Astrocyte of the spinal cord (primary cell): ENCODE results near the gene OSGIN1.

ENCODE experiments used
- DNase-seq: peaks from one replicate; pipeline ENCODE4 v3.0.0; 2011; ENCODE audit warnings: low read depth, low spot score
- H3K4me3 ChIP-seq: 2 replicates; pipeline ENCODE4 v1.5.1; 2011; ENCODE audit warnings: low read depth, mild to moderate bottlenecking, low read length, moderate library complexity
- CTCF ChIP-seq: IDR thresholded peaks from 2 replicates; pipeline ENCODE4 v1.5.1; 2012; ENCODE audit warnings: low read depth, mild to moderate bottlenecking, low read length, inconsistent platforms
- in situ Hi-C: cut with HindIII; loops from 2 replicates; pipeline ENCODE4 v1.10.0; 2017; ENCODE audit warnings: low sequenced_read_pairs

OSGIN1 gene

DNA sequence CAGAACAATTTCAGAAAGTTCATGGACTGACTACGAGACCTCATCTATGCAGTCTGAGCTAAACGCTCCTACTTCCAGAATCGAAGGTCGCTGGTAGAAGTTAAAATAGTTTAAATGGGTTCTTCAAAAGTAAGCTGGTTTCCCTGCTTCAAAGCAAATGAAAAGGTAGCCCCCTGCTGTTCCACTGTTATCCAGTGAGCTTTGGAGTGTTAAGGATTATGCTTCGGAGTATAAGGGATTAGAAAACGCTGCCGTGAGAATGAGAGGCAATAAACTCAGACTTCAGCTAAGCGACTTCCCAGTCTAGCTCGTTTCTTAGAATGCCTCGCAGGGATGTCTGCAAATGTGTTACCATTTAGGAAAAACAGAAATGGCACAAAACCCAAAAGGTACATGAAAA, 41.8 kb upstream of the OSGIN1 start:
- in situ Hi-C loops = no loop called here
- no peak for DNase-seq
- no peak overlapping the region for H3K4me3 ChIP-seq
- TF ChIP-seq CTCF = no peak

DNA sequence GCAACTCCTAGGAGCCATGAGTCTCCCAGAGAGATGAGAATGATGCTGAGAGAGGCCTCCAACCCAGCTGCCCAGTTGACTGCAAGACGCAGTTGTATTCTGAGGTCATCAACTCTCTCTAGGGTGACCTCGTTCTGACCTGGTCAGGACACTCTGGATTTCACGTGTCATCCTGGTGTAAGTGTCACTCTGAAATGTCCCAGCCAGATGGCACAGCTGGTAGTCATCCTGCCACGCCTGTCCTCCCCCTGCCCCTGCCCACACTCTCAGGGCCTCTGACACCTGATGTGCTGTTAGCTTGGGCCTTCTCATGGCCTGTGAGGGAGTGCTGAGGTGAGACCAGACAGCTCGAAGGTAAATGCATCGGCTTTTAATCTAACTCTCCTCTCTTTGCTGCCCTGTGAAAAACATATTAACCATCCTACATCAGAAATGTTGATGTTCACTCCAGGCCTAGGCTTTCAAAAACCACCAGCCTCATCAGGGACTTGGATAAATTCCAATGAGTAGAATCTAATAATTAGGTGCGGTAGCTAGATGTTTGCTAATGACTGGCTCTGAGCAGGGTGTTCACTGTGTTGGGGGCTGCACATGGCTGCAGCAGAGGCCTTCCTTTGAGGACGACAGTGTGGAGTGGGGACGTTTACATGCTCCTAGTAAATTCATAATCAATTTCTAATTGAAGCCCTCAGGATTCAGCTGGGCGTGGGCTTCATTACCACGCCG, 40.4 kb upstream of the OSGIN1 start:
- in situ Hi-C loops = no loop called here
- H3K4me3 ChIP-seq = no peak overlapping the region
- no peak for DNase-seq
- no peak for TF ChIP-seq CTCF

DNA sequence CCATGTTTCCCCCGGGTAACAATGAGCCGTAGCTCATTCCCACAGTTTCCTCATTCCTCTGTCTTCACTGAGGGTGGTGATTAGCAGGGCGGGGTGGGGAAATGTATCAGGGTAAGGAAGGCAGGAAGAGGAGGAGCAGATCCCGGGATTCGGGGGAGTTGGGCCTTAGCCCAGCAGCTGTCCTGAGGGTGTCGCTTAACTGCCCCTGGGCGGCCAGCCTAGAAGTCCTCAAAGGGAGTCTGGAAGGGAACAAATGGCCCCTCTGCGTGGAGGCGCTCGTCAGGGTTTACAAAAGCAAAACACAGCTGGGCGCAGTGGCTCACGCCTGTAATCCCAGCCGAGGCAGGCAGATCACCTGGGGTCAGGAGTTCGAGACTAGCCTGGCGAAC, 39.8 kb upstream of the OSGIN1 start:
- no peak for TF ChIP-seq CTCF
- no peak for DNase-seq
- in situ Hi-C loops = no loop called here
- no peak overlapping the region for H3K4me3 ChIP-seq

GRCh38 chr16:83914091-83914710, 38.8 kb upstream of the OSGIN1 start:
- in situ Hi-C loops = no loop called here
- TF ChIP-seq CTCF = no peak
- DNase-seq = no peak
- H3K4me3 ChIP-seq = no peak overlapping the region

GRCh38 chr16:83915081-83915480, 38.0 kb upstream of the OSGIN1 start:
- in situ Hi-C loops = no loop called here
- no peak for TF ChIP-seq CTCF

GRCh38 chr16:83915491-83915890, 37.5 kb upstream of the OSGIN1 start:
- in situ Hi-C loops = no loop called here
- no peak for TF ChIP-seq CTCF
- H3K4me3 ChIP-seq = no peak overlapping the region
- no peak for DNase-seq

More at GRCh38 chr16:83915081-83915480, 38.0 kb upstream of the OSGIN1 start:
- no peak for DNase-seq
- no peak overlapping the region for H3K4me3 ChIP-seq
